GM11168 (cell line): ENCODE results near the gene BIN1.

Experiments
- in situ Hi-C: fragments of 300-500 bp; cut with MboI; formaldehyde crosslinking; loops from one replicate; pipeline ENCODE4 v1.12.0; 2022; ENCODE audit warnings: low sequenced_read_pairs; ENCODE audit not compliant: unreplicated experiment

BIN1 gene

DNA sequence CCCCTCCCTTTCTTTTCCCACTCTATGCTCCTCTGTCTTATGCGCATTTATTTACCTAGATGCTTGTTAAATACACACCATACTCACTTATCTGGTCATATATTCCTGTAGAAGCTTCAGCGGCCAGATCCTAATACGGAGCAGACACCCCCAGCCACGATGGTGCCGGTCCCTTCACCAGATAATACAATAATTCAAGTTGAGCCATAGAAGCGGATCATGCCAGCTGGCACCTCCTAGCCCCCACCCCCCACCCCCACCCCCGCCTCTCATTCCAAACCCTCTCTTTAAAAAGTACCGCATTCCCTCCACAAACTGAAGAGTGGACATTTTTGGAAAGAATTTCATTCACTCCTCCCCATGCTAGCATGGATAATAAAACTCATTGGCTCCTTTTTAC, 95.2 kb downstream of the BIN1 start:
- in situ Hi-C loops = no loop called here

DNA sequence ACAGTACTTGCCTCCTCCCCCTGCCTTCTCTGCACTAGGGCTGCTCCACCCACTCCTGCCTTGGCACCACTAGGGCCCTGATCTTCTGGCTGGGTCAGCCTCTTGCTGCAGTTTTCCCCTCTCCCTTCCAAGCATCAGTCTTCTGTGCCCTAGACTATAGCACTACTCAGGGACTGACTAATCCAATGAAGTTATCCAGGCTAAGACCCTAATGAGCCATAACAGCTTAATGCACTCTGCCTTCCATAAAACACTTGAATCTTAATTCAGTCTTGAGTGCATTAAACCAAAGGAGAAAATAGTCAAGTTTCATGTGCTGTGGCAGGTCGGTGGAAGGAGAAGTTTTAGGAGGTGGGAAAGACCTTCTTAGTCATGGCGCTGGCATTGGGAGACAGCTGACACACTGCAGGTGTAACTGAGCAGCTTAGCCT, 95.7 kb downstream of the BIN1 start:
- in situ Hi-C loops = no loop called here

GRCh38 chr2:127008265-127009015, 98.5 kb downstream of the BIN1 start:
- in situ Hi-C loops = no loop called here

- in situ Hi-C loops = no loop called here
Observed at GRCh38 chr2:127007652-127008051, 99.3 kb downstream of the BIN1 start.

DNA sequence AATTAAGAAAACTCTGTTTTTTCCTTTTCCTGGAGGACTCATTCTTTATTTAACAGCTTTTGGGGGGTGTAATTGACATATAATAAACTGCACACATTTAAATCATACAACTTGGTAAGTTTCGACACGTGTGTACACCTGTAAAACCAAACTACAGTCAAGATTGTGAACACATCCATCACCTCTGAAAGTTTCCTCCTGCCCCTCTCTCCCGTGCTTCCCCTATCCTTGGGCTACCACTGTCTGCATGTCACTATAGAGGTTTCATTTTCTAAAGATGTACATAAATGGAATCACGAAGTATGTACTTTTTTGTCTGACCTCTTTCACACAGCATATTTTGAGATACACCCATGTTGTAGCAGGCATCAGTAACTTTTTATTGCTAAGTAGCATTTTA, 100.0 kb downstream of the BIN1 start:
- in situ Hi-C loops = no loop called here

DNA sequence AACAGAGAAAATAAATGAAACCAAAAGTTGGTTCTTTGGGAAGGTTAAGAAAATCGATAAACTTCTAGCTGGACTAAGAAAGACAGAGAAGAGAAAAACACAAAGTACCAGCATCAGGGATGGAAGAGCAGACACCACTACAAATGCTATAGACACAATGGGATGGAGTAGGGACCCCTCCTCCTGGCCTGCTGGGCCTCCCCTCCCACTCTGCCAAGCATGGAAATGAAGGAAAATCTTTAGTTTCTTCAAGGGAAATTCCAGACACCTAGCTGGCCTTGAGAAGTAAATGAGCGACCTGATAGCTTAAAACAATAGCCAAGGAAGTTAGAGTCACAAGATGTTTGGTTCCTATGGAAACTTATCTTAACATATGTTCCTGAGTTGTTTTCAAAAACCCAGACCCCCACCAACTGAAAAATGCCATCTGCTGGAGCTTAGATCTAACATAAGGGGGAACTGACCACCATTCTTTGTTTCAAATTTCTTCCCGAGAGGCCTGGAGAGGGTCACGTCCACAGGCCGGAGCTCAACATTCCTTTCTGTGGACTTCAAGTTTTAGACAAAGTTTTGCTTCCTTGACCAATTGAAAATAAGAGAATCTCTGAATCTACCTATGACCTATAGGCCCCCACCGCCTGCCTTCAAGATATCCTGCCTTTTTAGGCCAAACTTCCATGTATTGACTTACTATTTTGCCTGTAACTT, 101.9 kb downstream of the BIN1 start:
- in situ Hi-C loops = no loop called here

- in situ Hi-C loops = no loop called here
Observed at GRCh38 chr2:127003070-127003800, 103.7 kb downstream of the BIN1 start.

- in situ Hi-C loops = no loop called here
Observed at GRCh38 chr2:127001751-127002150, 105.2 kb downstream of the BIN1 start.

- in situ Hi-C loops = no loop called here
Observed at GRCh38 chr2:127000937-127001336, 106.0 kb downstream of the BIN1 start.

GRCh38 chr2:127000194-127000593, 106.8 kb downstream of the BIN1 start:
- in situ Hi-C loops = no loop called here

- in situ Hi-C loops = no loop called here
Observed at GRCh38 chr2:126999106-126999756, 107.7 kb downstream of the BIN1 start.

GRCh38 chr2:126998486-126998885, 108.5 kb downstream of the BIN1 start:
- in situ Hi-C loops = no loop called here
